IMR-90 (cell line): ENCODE data around the gene RAN. TPM values are rescaled to one million over a fixed set of nuclear protein-coding genes. Genes with fewer than 3 reads are reported as not detected.

ENCODE experiments used
- ATAC-seq: fragments of 200-7000 bp; cut with Tn5 transposase; 2 replicates; pipeline ENCODE4 v1.9.1; 2020; ENCODE audit warnings: low read depth, mild to moderate bottlenecking, moderate library complexity
- BruUV-seq: library from RNA; stranded (reverse); fragments of 400-500 nt; replicated peaks from 2 replicates; lab custom pipeline; 2021; lab: Mats Ljungman, UMichigan
- CTCF ChIA-PET: fragments of 300-600 bp; formaldehyde crosslinking; extraction: SDS; loops from one replicate; lab custom pipeline; 2021; ENCODE audit warnings: antibody characterized with exemption; lab: Yijun Ruan, JAX
- POLR2A ChIA-PET: fragments of 300-600 bp; sonication (Branson Sonifier 250); formaldehyde crosslinking; loops from one replicate; lab custom pipeline; 2022; ENCODE audit warnings: antibody characterized with exemption; ENCODE audit not compliant: unreplicated experiment; lab: Charles Lee
- DNase-seq: peaks from one replicate; pipeline ENCODE4 v3.0.0; 2013
- H2AFZ ChIP-seq: replicated peaks from 2 replicates; pipeline ENCODE3; 2013; ENCODE audit warnings: low read length, mild to moderate bottlenecking; ENCODE audit not compliant: poor library complexity
- H2AK5ac ChIP-seq: 2 replicates; pipeline ENCODE4 v1.6.1; 2013; ENCODE audit warnings: low read depth, low read length, inconsistent platforms
- H2AK9ac ChIP-seq: replicated peaks from 2 replicates; pipeline ENCODE3; 2013; ENCODE audit warnings: mild to moderate bottlenecking, low read depth, low read length, moderate library complexity; ENCODE audit not compliant: poor library complexity
- H2BK120ac ChIP-seq: 2 replicates; pipeline ENCODE4 v1.6.1; 2013; ENCODE audit warnings: low read depth, low read length, inconsistent platforms
- H2BK15ac ChIP-seq: 3 replicates; pipeline ENCODE4 v1.6.1; 2013; ENCODE audit warnings: low read depth, low read length, inconsistent platforms
- H2BK20ac ChIP-seq: 2 replicates; pipeline ENCODE4 v1.6.1; 2013; ENCODE audit warnings: low read depth, mild to moderate bottlenecking, inconsistent platforms, low read length, moderate library complexity
- H2BK5ac ChIP-seq: 2 replicates; pipeline ENCODE4 v1.6.1; 2013; ENCODE audit warnings: mild to moderate bottlenecking, low read depth, low read length, inconsistent platforms; ENCODE audit not compliant: poor library complexity, severe bottlenecking
- H3K14ac ChIP-seq: replicated peaks from 2 replicates; pipeline ENCODE4 v1.6.1; 2013; ENCODE audit warnings: low read depth, low read length, inconsistent platforms
- H3K18ac ChIP-seq: 2 replicates; pipeline ENCODE4 v1.6.1; 2013; ENCODE audit warnings: low read depth, low read length, control low read depth
- H3K23ac ChIP-seq: 2 replicates; pipeline ENCODE4 v1.6.1; 2013; ENCODE audit warnings: low read depth, low read length, inconsistent platforms
- H3K27ac ChIP-seq: 2 replicates; pipeline ENCODE4 v1.5.1; 2013; ENCODE audit warnings: mild to moderate bottlenecking, control low read depth, low read length; ENCODE audit not compliant: insufficient read depth
- H3K27me3 ChIP-seq: 2 replicates; pipeline ENCODE4 v1.6.1; 2013; ENCODE audit warnings: low read length; ENCODE audit not compliant: control insufficient read depth, insufficient read depth
- H3K36me3 ChIP-seq: 2 replicates; pipeline ENCODE4 v1.6.1; 2013; ENCODE audit warnings: low read length, mixed read lengths; ENCODE audit not compliant: control insufficient read depth, insufficient read depth
- H3K4ac ChIP-seq: 2 replicates; pipeline ENCODE4 v1.6.1; 2013; ENCODE audit warnings: low read depth, low read length, inconsistent platforms
- H3K4me1 ChIP-seq: 2 replicates; pipeline ENCODE4 v1.6.1; 2013; ENCODE audit warnings: low read length, mixed read lengths; ENCODE audit not compliant: control insufficient read depth, insufficient read depth
- H3K4me2 ChIP-seq: 2 replicates; pipeline ENCODE4 v1.6.1; 2013; ENCODE audit warnings: low read depth, mild to moderate bottlenecking, control low read depth, low read length, moderate library complexity
- H3K4me3 ChIP-seq: 2 replicates; pipeline ENCODE4 v1.5.1; 2013; ENCODE audit warnings: low read depth, mild to moderate bottlenecking, control low read depth, low read length, moderate library complexity; ENCODE audit not compliant: insufficient read depth
- H3K56ac ChIP-seq: 2 replicates; pipeline ENCODE4 v1.6.1; 2013; ENCODE audit warnings: low read length, inconsistent platforms; ENCODE audit not compliant: insufficient read depth; ENCODE audit errors: extremely low read depth
- H3K79me1 ChIP-seq, 2 experiments: 2 replicates each; pipeline ENCODE4 v1.6.1; 2013; ENCODE audit warnings: low read length in 2 of 2, inconsistent platforms in 1 of 2, low read depth in 1 of 2
- H3K9ac ChIP-seq: 2 replicates; pipeline ENCODE4 v1.6.1; 2013; ENCODE audit warnings: low read depth, low read length, control low read depth
- H3K9me1 ChIP-seq: 2 replicates; pipeline ENCODE4 v1.6.1; 2013; ENCODE audit warnings: low read length, inconsistent platforms; ENCODE audit not compliant: insufficient read depth
- H3K9me3 ChIP-seq: 2 replicates; pipeline ENCODE4 v1.6.1; 2013; ENCODE audit warnings: low read length; ENCODE audit not compliant: control insufficient read depth, insufficient read depth
- H4K20me1 ChIP-seq: 2 replicates; pipeline ENCODE4 v1.6.1; 2013; ENCODE audit warnings: low read length, inconsistent platforms; ENCODE audit not compliant: insufficient read depth
- H4K5ac ChIP-seq: 2 replicates; pipeline ENCODE4 v1.6.1; 2013; ENCODE audit warnings: mild to moderate bottlenecking, low read depth, low read length, control low read depth
- H4K8ac ChIP-seq, 2 experiments: 2 replicates each; pipeline ENCODE4 v1.6.1; 2013; ENCODE audit warnings: low read depth in 2 of 2, low read length in 2 of 2, control low read depth in 1 of 2, inconsistent platforms in 1 of 2
- H4K91ac ChIP-seq: 2 replicates; pipeline ENCODE4 v1.6.1; 2013; ENCODE audit warnings: low read depth, low read length, inconsistent platforms; ENCODE audit not compliant: insufficient read depth
- BHLHE40 ChIP-seq: fragments of 150-350 bp; IDR thresholded peaks from 2 replicates; pipeline ENCODE4 v1.6.1; 2016; ENCODE audit warnings: mild to moderate bottlenecking, low read depth, low read length
- CEBPB ChIP-seq: IDR thresholded peaks from 2 replicates; pipeline ENCODE4 v1.6.1; 2012; ENCODE audit warnings: low read depth, low read length, improper control_type of control experiment
- MXI1 ChIP-seq: IDR thresholded peaks from 2 replicates; pipeline ENCODE4 v1.6.1; 2012; ENCODE audit warnings: low read depth, mild to moderate bottlenecking, low read length, moderate library complexity, borderline replicate concordance
- NFE2L2 ChIP-seq: fragments of 150-350 bp; IDR thresholded peaks from 2 replicates; pipeline ENCODE4 v1.6.1; 2016; ENCODE audit warnings: low read depth, mild to moderate bottlenecking, low read length
- POLR2A ChIP-seq: IDR thresholded peaks from 2 replicates; pipeline ENCODE4 v1.6.1; 2012; ENCODE audit warnings: mild to moderate bottlenecking, low read depth, low read length
- RAD21 ChIP-seq: IDR thresholded peaks from 2 replicates; pipeline ENCODE4 v1.6.1; 2012; ENCODE audit warnings: low read length, improper control_type of control experiment
- RCOR1 ChIP-seq: IDR thresholded peaks from 2 replicates; pipeline ENCODE4 v1.6.1; 2012; ENCODE audit warnings: mild to moderate bottlenecking, low read length, improper control_type of control experiment; ENCODE audit not compliant: insufficient replicate concordance
- RFX5 ChIP-seq: IDR thresholded peaks from 2 replicates; pipeline ENCODE4 v1.8.0; 2012; ENCODE audit warnings: low read depth, mild to moderate bottlenecking, low read length, moderate library complexity
- SMC3 ChIP-seq: fragments of 150-350 bp; IDR thresholded peaks from 2 replicates; pipeline ENCODE4 v1.6.1; 2016; ENCODE audit warnings: low read depth, mild to moderate bottlenecking, antibody characterized with exemption, low read length, moderate library complexity
- WGBS, 2 experiments: methylation state at CpG; one replicate each; pipeline versions ENCODE4 v1.1.5 to v1.1.7; 2013; ENCODE audit warnings: missing lambda C conversion rate in 2 of 2; ENCODE audit not compliant: insufficient read length in 1 of 2; ENCODE audit errors: extremely low coverage in 2 of 2; 5-methylcytosine and 5-hydroxymethylcytosine counted together
- dilution Hi-C: fragments of 300-500 bp; cut with HindIII; formaldehyde crosslinking; loops from one replicate; pipeline ENCODE4 v1.14.3; 2018; ENCODE audit warnings: low sequenced_read_pairs; ENCODE audit not compliant: unreplicated experiment
- in situ Hi-C: fragments of 300-500 bp; cut with MboI; formaldehyde crosslinking; loops from 3 replicates; pipeline ENCODE4 v1.14.3; 2019; ENCODE audit warnings: low sequenced_read_pairs, inconsistent platforms, mixed read lengths
- intact Hi-C: fragments of 100-400 bp; cut with micrococcal nuclease; formaldehyde crosslinking; loops from 2 replicates; pipeline ENCODE4 v1.10.0; 2022
- polyA plus RNA-seq, 3 experiments: library from polyadenylated mRNA; depleted of rRNA; stranded (reverse); fragments of >200 nt; gene quantifications; 2 replicates each; pipeline ENCODE4 v1.2.3, GENCODE V29; 2012; ENCODE audit warnings: low replicate concordance in 1 of 3
- total RNA-seq: library from RNA; depleted of rRNA; stranded (reverse); fragments of >200 nt; gene quantifications from 2 replicates; pipeline ENCODE4 v1.2.3, GENCODE V29; 2012
- TF ChIP-seq, protein P1 (sequence below): fragments of 150-350 bp; IDR thresholded peaks from 2 replicates; pipeline ENCODE4 v1.6.1; 2017; ENCODE audit warnings: mild to moderate bottlenecking, antibody characterized with exemption, low read length, low read depth
- TF ChIP-seq, protein P2 (sequence below): fragments of 150-350 bp; IDR thresholded peaks from 2 replicates; pipeline ENCODE4 v1.6.1; 2016; ENCODE audit warnings: low read depth, mild to moderate bottlenecking, low read length, moderate library complexity, borderline replicate concordance

Gene RAN
- total and polyA plus RNA-seq, 2 of the 4 experiments (the other 2 are of a cell fraction): 910 to 984 TPM

DNA sequence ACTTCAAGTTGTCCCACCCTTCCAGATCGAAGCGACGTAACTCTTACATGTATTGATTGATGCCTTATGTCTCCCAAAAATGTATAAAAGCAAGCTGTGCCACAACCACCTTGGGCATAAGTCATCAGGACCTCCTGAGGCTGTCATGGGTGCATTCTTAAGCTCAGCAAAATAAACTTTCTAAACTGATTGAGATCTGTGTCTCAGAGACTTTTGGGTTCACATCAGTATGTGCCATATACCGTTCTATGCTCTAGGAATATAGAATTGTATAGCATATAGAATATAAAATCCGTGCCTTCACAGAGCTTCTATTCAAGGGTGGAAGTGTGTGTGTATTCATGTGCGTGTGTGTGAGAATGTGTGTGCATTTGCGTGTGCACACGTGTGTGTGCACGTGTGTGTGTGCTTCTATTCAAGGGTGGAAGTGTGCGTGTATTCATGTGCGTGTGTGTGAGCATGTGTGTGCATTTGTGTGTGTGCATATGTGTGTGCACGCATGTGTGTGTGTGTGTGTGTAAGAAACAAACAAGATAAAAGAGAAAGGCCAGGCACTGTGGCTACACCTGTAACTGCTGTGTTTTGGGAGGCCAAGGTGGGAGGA lies 21.3 kb upstream of the RAN start:
- no peak overlapping the region for H3K14ac ChIP-seq
- H2BK20ac ChIP-seq: no peak overlapping the region
- no peak for DNase-seq
- no peak overlapping the region for H3K4me2 ChIP-seq
- H4K91ac ChIP-seq: no peak overlapping the region
- ChIA-PET CTCF (no interaction called here), POLR2A (no interaction called here)
- H3K4me3 ChIP-seq: no peak overlapping the region
- H4K5ac ChIP-seq: no peak overlapping the region
- in situ Hi-C loops: no loop called here
- no peak overlapping the region for H2AK5ac ChIP-seq
- no peak overlapping the region for H2BK5ac ChIP-seq
- dilution Hi-C loops: no loop called here
- H2AK9ac ChIP-seq: no peak overlapping the region
- no peak overlapping the region for H3K9ac ChIP-seq
- H3K18ac ChIP-seq: no peak overlapping the region
- H2BK120ac ChIP-seq: no peak overlapping the region
- H2BK15ac ChIP-seq: no peak overlapping the region
- no peak overlapping the region for H4K8ac ChIP-seq
- ATAC-seq: no peak
- H4K20me1 ChIP-seq: no peaks in the 10 kb centered on the region
- TF ChIP-seq CEBPB (no peak), BHLHE40 (no peak), SMC3 (no peak), MXI1 (no peak), NFE2L2 (no peak), RFX5 (no peak), RAD21 (no peak), POLR2A (no peak), RCOR1 (no peak)
- TF ChIP-seq, protein P1, sequence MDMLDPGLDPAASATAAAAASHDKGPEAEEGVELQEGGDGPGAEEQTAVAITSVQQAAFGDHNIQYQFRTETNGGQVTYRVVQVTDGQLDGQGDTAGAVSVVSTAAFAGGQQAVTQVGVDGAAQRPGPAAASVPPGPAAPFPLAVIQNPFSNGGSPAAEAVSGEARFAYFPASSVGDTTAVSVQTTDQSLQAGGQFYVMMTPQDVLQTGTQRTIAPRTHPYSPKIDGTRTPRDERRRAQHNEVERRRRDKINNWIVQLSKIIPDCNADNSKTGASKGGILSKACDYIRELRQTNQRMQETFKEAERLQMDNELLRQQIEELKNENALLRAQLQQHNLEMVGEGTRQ: no peak
- TF ChIP-seq, protein P2, sequence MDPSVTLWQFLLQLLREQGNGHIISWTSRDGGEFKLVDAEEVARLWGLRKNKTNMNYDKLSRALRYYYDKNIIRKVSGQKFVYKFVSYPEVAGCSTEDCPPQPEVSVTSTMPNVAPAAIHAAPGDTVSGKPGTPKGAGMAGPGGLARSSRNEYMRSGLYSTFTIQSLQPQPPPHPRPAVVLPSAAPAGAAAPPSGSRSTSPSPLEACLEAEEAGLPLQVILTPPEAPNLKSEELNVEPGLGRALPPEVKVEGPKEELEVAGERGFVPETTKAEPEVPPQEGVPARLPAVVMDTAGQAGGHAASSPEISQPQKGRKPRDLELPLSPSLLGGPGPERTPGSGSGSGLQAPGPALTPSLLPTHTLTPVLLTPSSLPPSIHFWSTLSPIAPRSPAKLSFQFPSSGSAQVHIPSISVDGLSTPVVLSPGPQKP: no peak
- no peak overlapping the region for H3K4ac ChIP-seq
- H3K79me1 ChIP-seq: no peaks in the 10 kb centered on the region
- no peaks in the 10 kb centered on the region for H3K9me1 ChIP-seq
- no peak overlapping the region for H3K27ac ChIP-seq
- intact Hi-C loops: no loop called here
- BruUV-seq: no TSS peak
- no peaks in the 10 kb centered on the region; the same call in 1 of the 2 replicates for H3K4me1 ChIP-seq
- H3K9me3 ChIP-seq: no peaks in the 10 kb centered on the region
- no peak overlapping the region for H2AFZ ChIP-seq
- no peak overlapping the region for H3K23ac ChIP-seq
- WGBS, 2 experiments: 80% methylated on average over 4 of the region's 12 CpGs; no CpG with 5 or more reads in 1 of the 2 experiments
- H3K27me3 ChIP-seq: peaks cover 12% of the 10 kb centered on the region
- H3K56ac ChIP-seq: no peak overlapping the region
- H3K36me3 ChIP-seq: no peaks in the 10 kb centered on the region
